ENCODE results near the gene CDKN2D.

Gene CDKN2D

DNA sequence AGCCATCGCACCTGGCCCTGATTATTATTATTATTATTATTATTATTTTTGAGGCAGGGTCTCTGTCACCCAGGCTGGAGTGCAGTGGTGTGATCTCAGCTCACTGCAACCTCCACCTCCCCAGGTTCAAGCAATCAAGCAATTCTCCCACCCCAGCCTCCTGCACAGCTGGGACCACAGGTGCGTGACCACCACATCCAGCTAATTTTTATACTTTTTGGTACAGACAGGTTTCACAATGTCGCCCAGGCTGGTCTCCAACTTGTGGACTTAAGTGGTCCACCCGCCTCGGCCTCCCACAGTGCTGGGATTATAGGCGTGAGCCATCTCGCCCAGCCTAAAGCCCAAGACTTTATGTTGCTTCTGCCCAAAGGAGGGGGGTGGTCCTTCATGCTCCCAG is 24.4 kb upstream of the CDKN2D start:
- no peak for DNase-seq (ENCODE audit: extremely low read depth, low read depth)
- TF ChIP-seq, protein P1, sequence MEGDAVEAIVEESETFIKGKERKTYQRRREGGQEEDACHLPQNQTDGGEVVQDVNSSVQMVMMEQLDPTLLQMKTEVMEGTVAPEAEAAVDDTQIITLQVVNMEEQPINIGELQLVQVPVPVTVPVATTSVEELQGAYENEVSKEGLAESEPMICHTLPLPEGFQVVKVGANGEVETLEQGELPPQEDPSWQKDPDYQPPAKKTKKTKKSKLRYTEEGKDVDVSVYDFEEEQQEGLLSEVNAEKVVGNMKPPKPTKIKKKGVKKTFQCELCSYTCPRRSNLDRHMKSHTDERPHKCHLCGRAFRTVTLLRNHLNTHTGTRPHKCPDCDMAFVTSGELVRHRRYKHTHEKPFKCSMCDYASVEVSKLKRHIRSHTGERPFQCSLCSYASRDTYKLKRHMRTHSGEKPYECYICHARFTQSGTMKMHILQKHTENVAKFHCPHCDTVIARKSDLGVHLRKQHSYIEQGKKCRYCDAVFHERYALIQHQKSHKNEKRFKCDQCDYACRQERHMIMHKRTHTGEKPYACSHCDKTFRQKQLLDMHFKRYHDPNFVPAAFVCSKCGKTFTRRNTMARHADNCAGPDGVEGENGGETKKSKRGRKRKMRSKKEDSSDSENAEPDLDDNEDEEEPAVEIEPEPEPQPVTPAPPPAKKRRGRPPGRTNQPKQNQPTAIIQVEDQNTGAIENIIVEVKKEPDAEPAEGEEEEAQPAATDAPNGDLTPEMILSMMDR (IDR thresholded peaks at IDR 0.05; ENCODE audit: low read depth, low read length, missing control alignments), result no peak

DNA sequence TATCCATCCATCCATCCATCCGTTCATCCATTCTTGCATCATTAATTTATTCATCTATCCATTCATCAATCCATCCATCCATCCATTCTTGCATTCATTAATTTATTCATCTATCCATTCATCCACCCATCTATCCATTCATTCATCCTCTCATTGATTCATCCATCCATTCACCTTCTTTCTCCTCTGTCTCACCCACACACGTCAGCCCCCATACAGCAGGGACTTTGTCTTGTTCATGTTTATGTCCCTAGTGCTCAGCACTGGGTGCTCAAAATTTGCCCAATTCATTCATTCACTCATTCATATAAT is 19.0 kb upstream of the CDKN2D start:
- DNase-seq (ENCODE audit: extremely low read depth, low read depth), result no peak
- H3K4me3 ChIP-seq (replicated peaks; ENCODE audit: low read depth, low read length), result no peak overlapping the region
- TF ChIP-seq, protein P1 (IDR thresholded peaks at IDR 0.05; ENCODE audit: low read depth, low read length, missing control alignments), result no peak

More for the DNA sequence above, 24.4 kb upstream of the CDKN2D start:
- no peak overlapping the region for H3K4me3 ChIP-seq (replicated peaks; ENCODE audit: low read depth, low read length)

DNA sequence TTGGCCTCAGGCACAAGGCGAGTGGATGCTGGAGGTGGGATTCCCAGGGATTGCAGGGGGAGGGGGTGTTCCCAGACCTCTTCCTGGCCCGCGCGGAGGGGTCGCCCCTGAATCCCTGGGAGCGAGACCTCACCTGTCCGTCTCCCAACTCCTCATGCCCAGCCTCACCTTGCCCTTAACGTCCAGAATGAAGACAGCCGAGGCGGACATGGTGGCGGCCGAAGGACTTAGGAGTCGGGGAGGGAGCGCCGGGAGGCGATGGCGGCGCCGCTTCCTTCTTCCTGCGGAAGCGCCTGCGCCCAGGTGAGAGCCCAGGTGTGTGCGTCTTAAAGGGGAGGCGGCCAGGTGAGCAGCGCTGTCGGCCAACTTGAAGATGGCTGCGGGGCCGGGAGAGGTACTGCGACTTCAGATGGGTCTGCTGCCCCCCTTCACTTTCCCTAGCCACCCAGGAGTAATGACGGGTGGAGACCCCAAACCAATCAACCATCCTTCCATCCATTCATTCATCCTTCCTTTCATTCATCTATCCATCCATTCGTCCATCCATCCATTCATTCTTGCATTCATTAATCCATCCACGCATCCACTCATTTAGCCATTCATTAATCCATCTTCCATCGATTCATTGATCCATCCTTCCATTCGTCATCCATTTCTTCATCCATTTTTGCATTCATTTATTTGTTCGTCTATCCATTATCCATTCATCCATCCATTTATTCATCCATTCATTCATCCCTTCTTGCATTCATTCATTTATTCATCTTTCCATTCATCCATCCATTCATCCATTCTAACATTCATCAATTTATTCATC is 18.5 kb upstream of the CDKN2D start, which contains the start of gene AP1M2:
AP1M2 (minus strand) TSS at position 291 of the 817 bp plus-strand sequence; CDS start at position 210, 81 bp downstream.
- TF ChIP-seq, protein P1 (IDR thresholded peaks at IDR 0.05; ENCODE audit: low read depth, low read length, missing control alignments), result no peak
- H3K4me3 ChIP-seq (replicated peaks; ENCODE audit: low read depth, low read length), result no peak within 1 kb of the TSS
- no peak for DNase-seq (ENCODE audit: extremely low read depth, low read depth)

DNA sequence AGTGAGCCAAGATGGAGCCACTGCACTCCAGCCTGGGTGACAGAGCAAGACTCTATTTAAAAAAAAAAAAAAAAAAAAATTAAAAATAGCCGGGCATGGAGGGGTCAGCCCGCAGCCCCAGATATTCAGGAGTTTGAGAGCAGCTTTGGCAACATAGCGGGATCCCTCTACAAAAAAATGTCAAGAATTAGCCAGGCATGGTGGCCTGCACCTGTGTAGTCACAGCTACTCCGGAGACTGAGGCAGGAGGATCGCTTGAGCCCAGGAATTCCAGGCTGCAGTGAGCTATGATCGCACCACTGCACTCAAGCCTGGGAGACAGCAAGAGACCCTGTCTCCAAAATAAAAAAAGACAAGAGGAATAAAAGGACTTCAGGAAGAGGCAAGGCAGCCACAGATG is 17.6 kb upstream of the CDKN2D start:
- DNase-seq (ENCODE audit: extremely low read depth, low read depth), result no peak
- H3K4me3 ChIP-seq (replicated peaks; ENCODE audit: low read depth, low read length), result no peak overlapping the region
- TF ChIP-seq, protein P1 (IDR thresholded peaks at IDR 0.05; ENCODE audit: low read depth, low read length, missing control alignments), result no peak

DNA sequence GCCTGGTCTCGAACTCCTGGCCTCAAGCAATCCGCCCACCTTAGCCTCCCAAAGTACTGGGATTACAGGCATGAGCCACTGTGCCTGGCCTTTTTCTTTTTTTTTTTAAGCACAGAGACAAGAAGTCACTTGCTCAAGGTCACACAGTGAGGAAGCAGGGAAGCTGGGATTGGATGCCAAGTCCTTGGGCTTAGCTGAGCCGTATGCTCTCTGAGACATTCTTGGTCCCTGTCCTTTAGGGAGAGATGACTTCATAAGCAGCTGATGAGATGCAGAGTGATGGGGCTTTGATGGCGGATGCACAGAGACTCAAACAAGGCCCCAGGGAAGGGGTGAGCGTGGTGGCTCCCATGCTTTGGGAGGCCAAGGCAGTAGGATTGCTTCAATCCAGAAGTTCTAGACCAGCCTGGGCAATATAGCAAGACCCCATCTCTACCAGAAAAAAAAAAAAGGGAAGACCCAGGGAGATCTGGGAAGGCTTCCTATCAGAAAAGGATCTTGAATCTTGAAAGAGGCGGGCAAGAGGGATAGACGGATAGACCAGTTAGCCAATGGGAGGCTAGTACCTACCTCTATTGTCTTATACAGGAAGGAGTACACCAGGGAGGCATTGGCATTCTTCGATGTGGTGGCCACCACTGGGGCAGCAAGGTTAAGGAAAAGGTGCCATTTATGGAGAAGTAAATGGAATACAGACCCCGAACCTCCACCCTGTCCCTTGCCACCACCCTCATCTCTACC is 14.4 kb upstream of the CDKN2D start:
- no peak overlapping the region for H3K4me3 ChIP-seq (replicated peaks; ENCODE audit: low read depth, low read length)
- TF ChIP-seq, protein P1 (IDR thresholded peaks at IDR 0.05; ENCODE audit: low read depth, low read length, missing control alignments), result no peak
- no peak for DNase-seq (ENCODE audit: extremely low read depth, low read depth)

DNA sequence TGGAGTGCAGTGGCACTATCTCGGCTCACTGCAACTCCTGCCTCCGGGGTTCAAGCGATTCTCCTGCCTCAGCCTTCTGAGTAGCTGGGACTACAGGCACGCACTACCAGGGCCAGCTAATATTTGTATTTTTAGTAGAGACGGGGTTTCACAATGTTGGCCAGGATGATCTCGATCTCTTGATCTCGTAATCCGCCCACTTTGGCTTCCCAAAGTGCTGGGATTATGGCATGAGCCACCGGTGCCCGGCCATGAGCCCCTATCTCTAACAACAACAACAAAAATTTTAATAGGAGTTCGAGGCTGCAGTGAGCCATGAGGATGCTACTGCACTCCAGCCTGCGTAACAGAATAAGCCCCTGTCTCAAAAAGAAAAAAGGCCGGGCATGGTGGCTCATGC is 13.3 kb upstream of the CDKN2D start:
- TF ChIP-seq, protein P1 (IDR thresholded peaks at IDR 0.05; ENCODE audit: low read depth, low read length, missing control alignments), result no peak
- no peak for DNase-seq (ENCODE audit: extremely low read depth, low read depth)
- H3K4me3 ChIP-seq (replicated peaks; ENCODE audit: low read depth, low read length), result no peak overlapping the region
